ENCODE data around the gene PCDHB7. TPM values are rescaled to one million over a fixed set of nuclear protein-coding genes. Genes with fewer than 3 reads are reported as not detected.
A peak's percentile ranks its signal among the peaks of the same experiment; 100 is the strongest.
"Not testable (repeated sequence)": the region's sequence is repeated elsewhere in the genome, so short reads cannot be mapped to it uniquely, and the experiment has no call there.

Gene PCDHB7
- total RNA-seq, 1 donor from 2014 or later = 7.6 TPM

GRCh38 chr5:141199359-141200235, 27.2 kb downstream of the PCDHB7 start, which contains the start of gene PCDHB11:
Gene PCDHB11, plus strand, starts transcription at chr5:141199627. Its CDS starts 148 bp downstream, at chr5:141199775.
- H3K27me3 ChIP-seq = no peaks in the 10 kb centered on the region
- H3K4me1 ChIP-seq = no peaks in the 10 kb centered on the region
- peaks cover 58 to 95% of the 10 kb centered on the region in 2 donors for H3K9me3 ChIP-seq
- intact Hi-C loops (cut with DNase I) = no loop called here
- no peak within 1 kb of the TSS for H3K27ac ChIP-seq
- no peak for DNase-seq (ENCODE audit: low spot score in 2 of 2)
- H3K4me3 ChIP-seq = peak within 1 kb of the TSS in 1 of 2 donors; percentile 38
- TF ChIP-seq, protein P1, sequence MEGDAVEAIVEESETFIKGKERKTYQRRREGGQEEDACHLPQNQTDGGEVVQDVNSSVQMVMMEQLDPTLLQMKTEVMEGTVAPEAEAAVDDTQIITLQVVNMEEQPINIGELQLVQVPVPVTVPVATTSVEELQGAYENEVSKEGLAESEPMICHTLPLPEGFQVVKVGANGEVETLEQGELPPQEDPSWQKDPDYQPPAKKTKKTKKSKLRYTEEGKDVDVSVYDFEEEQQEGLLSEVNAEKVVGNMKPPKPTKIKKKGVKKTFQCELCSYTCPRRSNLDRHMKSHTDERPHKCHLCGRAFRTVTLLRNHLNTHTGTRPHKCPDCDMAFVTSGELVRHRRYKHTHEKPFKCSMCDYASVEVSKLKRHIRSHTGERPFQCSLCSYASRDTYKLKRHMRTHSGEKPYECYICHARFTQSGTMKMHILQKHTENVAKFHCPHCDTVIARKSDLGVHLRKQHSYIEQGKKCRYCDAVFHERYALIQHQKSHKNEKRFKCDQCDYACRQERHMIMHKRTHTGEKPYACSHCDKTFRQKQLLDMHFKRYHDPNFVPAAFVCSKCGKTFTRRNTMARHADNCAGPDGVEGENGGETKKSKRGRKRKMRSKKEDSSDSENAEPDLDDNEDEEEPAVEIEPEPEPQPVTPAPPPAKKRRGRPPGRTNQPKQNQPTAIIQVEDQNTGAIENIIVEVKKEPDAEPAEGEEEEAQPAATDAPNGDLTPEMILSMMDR (IDR thresholded peaks at IDR 0.05) = no peak
- H3K36me3 ChIP-seq = no peaks in the 10 kb centered on the region

GRCh38 chr5:141201126-141201525, 28.7 kb downstream of the PCDHB7 start:
- DNase-seq (ENCODE audit: low spot score in 2 of 2); H3K27ac ChIP-seq; H3K27me3 ChIP-seq; H3K4me1 ChIP-seq; intact Hi-C loops (cut with DNase I); H3K4me3 ChIP-seq; H3K36me3 ChIP-seq: not testable (repeated sequence)
- H3K9me3 ChIP-seq = peaks cover 62 to 95% of the 10 kb centered on the region in 2 donors

GRCh38 chr5:141201646-141202045, 29.2 kb downstream of the PCDHB7 start:
- H3K4me3 ChIP-seq; H3K4me1 ChIP-seq; H3K27ac ChIP-seq; intact Hi-C loops (cut with DNase I); H3K27me3 ChIP-seq; DNase-seq (ENCODE audit: low spot score in 2 of 2): not testable (repeated sequence)
- H3K36me3 ChIP-seq = peaks cover 0 to 12% of the 10 kb centered on the region in 2 donors
- H3K9me3 ChIP-seq = peaks cover 61 to 95% of the 10 kb centered on the region in 2 donors

DNA sequence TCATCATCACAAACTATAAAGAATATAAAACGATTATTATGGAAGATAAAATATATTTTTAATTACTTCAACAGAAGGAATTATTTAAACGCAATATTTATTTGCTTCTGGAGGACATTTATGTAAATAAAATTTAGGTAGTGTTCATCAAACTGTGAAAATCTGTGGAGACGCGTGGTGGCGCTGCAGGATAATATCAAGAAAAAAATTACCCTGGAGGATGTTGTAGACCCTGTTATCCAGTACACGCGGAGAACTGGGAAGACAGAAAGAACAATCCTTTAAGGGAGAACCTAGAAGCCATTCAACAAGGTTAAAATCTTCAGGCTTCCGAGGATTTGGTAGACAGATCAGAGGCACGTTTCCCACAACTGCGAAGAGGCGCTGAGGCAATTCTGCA, 36.0 kb downstream of the PCDHB7 start, which contains the start of gene PCDHB12:
Gene PCDHB12, plus strand, starts transcription at position 242 of the 400 bp plus-strand sequence. CDS start 189 bp downstream, outside the sequence.
- Histone ChIP-seq H3K4me3 (peak within 1 kb of the TSS in 1 of 2 donors; percentile 8), H3K36me3 (peaks cover 0 to 21% of the 10 kb centered on the region in 2 donors), H3K9me3 (peaks cover 55 to 89% of the 10 kb centered on the region in 2 donors), H3K27me3 (no peaks in the 10 kb centered on the region), H3K27ac (no peak within 1 kb of the TSS), H3K4me1 (no peaks in the 10 kb centered on the region)
- no peak for DNase-seq (ENCODE audit: low spot score in 2 of 2)
- intact Hi-C loops (cut with DNase I) = no loop called here
- TF ChIP-seq, protein P1 (IDR thresholded peaks at IDR 0.05) = peak in 1 of 3 experiments; percentile 23

DNA sequence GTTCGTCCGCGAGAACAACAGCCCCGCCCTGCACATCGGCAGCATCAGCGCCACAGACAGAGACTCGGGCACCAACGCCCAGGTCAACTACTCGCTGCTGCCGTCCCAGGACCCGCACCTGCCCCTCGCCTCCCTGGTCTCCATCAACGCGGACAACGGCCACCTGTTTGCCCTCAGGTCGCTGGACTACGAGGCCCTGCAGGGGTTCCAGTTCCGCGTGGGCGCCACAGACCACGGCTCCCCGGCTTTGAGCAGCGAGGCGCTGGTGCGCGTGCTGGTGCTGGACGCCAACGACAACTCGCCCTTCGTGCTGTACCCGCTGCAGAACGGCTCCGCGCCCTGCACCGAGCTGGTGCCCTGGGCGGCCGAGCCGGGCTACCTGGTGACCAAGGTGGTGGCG, 37.8 kb downstream of the PCDHB7 start:
- H3K27me3 ChIP-seq; H3K4me1 ChIP-seq; DNase-seq (ENCODE audit: low spot score in 2 of 2); intact Hi-C loops (cut with DNase I); H3K27ac ChIP-seq; H3K4me3 ChIP-seq: not testable (repeated sequence)
- Histone ChIP-seq H3K9me3 (peaks cover 54 to 85% of the 10 kb centered on the region in 2 donors), H3K36me3 (peaks cover 0 to 20% of the 10 kb centered on the region in 2 donors)

GRCh38 chr5:141210849-141211248, 38.4 kb downstream of the PCDHB7 start:
- H3K27ac ChIP-seq; intact Hi-C loops (cut with DNase I); H3K27me3 ChIP-seq; DNase-seq (ENCODE audit: low spot score in 2 of 2); H3K4me1 ChIP-seq; H3K4me3 ChIP-seq: not testable (repeated sequence)
- Histone ChIP-seq H3K9me3 (peaks cover 49 to 83% of the 10 kb centered on the region in 2 donors), H3K36me3 (peaks cover 0 to 14% of the 10 kb centered on the region in 2 donors)

DNA sequence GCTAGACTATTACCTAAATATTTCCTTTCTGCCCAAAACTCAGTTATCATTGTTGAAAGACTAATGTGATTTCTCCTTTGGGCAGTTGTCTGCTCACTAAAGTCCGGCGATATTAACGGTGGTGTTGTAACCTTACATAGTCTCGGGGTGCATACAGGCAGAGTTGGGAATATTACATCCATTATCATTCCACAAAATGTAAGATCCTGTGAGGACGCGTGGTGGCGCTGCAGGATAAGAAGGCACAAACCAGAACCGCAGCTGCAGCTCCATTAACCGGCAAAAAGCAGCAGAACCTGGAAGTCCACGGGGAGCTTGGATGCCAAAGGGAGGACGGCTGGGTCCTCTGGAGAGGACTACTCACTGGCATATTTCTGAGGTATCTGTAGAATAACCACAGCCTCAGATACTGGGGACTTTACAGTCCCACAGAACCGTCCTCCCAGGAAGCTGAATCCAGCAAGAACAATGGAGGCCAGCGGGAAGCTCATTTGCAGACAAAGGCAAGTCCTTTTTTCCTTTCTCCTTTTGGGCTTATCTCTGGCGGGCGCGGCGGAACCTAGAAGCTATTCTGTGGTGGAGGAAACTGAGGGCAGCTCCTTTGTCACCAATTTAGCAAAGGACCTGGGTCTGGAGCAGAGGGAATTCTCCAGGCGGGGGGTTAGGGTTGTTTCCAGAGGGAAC, 41.4 kb downstream of the PCDHB7 start, which contains the start of gene PCDHB13:
Gene PCDHB13, plus strand, starts transcription at position 264 of the 684 bp plus-strand sequence. Its CDS starts 205 bp downstream, at position 469.
- TF ChIP-seq, protein P1 (IDR thresholded peaks at IDR 0.05) = peak in 1 of 3 experiments; percentile 20
- peaks cover 58 to 84% of the 10 kb centered on the region in 2 donors for H3K9me3 ChIP-seq
- DNase-seq (ENCODE audit: low spot score in 2 of 2); H3K4me1 ChIP-seq; intact Hi-C loops (cut with DNase I); H3K36me3 ChIP-seq; H3K27ac ChIP-seq; H3K4me3 ChIP-seq; H3K27me3 ChIP-seq: not testable (repeated sequence)

GRCh38 chr5:141214583-141214982, 42.1 kb downstream of the PCDHB7 start:
- H3K27me3 ChIP-seq; H3K4me3 ChIP-seq; H3K27ac ChIP-seq; H3K36me3 ChIP-seq; intact Hi-C loops (cut with DNase I); DNase-seq (ENCODE audit: low spot score in 2 of 2); H3K4me1 ChIP-seq: not testable (repeated sequence)
- H3K9me3 ChIP-seq = peaks cover 58 to 84% of the 10 kb centered on the region in 2 donors

DNA sequence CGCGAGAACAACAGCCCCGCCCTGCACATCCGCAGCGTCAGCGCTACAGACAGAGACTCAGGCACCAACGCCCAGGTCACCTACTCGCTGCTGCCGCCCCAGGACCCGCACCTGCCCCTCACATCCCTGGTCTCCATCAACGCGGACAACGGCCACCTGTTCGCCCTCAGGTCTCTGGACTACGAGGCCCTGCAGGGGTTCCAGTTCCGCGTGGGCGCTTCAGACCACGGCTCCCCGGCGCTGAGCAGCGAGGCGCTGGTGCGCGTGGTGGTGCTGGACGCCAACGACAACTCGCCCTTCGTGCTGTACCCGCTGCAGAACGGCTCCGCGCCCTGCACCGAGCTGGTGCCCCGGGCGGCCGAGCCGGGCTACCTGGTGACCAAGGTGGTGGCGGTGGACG, 43.1 kb downstream of the PCDHB7 start:
- DNase-seq (ENCODE audit: low spot score in 2 of 2); H3K4me3 ChIP-seq; H3K4me1 ChIP-seq; H3K27ac ChIP-seq; intact Hi-C loops (cut with DNase I); H3K36me3 ChIP-seq; H3K27me3 ChIP-seq: not testable (repeated sequence)
- H3K9me3 ChIP-seq = peaks cover 57 to 84% of the 10 kb centered on the region in 2 donors

DNA sequence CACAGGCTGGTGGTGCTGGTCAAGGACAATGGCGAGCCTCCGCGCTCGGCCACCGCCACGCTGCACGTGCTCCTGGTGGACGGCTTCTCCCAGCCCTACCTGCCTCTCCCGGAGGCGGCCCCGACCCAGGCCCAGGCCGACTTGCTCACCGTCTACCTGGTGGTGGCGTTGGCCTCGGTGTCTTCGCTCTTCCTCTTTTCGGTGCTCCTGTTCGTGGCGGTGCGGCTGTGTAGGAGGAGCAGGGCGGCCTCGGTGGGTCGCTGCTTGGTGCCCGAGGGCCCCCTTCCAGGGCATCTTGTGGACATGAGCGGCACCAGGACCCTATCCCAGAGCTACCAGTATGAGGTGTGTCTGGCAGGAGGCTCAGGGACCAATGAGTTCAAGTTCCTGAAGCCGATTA, 43.6 kb downstream of the PCDHB7 start:
- DNase-seq (ENCODE audit: low spot score in 2 of 2) = not testable (repeated sequence)
- peaks cover 56 to 84% of the 10 kb centered on the region in 2 donors for H3K9me3 ChIP-seq

More for the DNA sequence above, 43.6 kb downstream of the PCDHB7 start:
- H3K27me3 ChIP-seq; H3K36me3 ChIP-seq; H3K27ac ChIP-seq; intact Hi-C loops (cut with DNase I); H3K4me1 ChIP-seq; H3K4me3 ChIP-seq: not testable (repeated sequence)
